Uterus (tissue), 2 donors: Measurements from ENCODE around the gene MICAL2.

Experiments
- CTCF ChIP-seq, 4 experiments: fragments of 200-600 bp in 2 of 4; fragments of 450-650 bp in 2 of 4; sonication (generic) in 2 of 4; IDR thresholded peaks; one replicate each; pipeline ENCODE4 v1.5.1; 2016 to 2019; ENCODE audit warnings: antibody characterized with exemption in 4 of 4, mild to moderate bottlenecking in 2 of 4, moderate library complexity in 1 of 4
- POLR2A ChIP-seq, 2 donors: fragments of 450-650 bp; IDR thresholded peaks; one replicate each; pipeline ENCODE4 v1.6.1; 2016; ENCODE audit warnings: antibody characterized with exemption in 2 of 2, mild to moderate bottlenecking in 1 of 2, moderate library complexity in 1 of 2

DNA sequence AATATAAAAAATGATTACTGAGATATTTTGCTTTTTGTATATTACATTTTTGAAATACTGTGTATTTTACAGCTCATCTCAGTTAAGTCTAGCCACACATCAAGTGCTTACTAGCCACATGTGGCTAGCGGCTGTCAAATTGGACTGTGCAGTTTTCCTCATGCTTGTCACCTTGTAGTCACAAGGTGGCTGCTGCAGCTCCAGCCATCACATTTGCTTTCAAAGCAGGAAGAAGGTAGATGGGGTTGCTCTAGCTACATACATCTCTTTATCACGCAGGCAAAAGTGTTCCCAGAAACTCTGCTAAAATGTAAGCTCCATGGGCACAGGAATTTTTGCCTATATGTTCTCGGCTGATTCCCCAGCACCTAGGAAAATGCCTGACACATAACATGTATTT is 61.5 kb downstream of the MICAL2 start:
- TF ChIP-seq POLR2A (IDR thresholded peaks at IDR 0.05) (no peak), CTCF (IDR thresholded peaks at IDR 0.05) (no peak)
